Left cardiac atrium (tissue), 4 donors: ENCODE measurements around the gene IL17A. TPM values are rescaled to one million over a fixed set of nuclear protein-coding genes. Genes with fewer than 3 reads are reported as not detected.

Experiments used
- ATAC-seq, 2 donors: fragments of 200-7000 bp; cut with Tn5 transposase; one replicate each; pipeline ENCODE4 v1.9.1; 2020; ENCODE audit warnings: mild to moderate bottlenecking in 2 of 2, moderate library complexity in 2 of 2
- DNase-seq: peaks from one replicate; pipeline ENCODE4 v3.0.0-alpha.2; 2020
- intact Hi-C, 2 donors: fragments of 100-400 bp; cut with DNase I; formaldehyde crosslinking; loops; one replicate each; pipeline versions ENCODE4 v1.14.1 to v1.15.1; 2022 to 2023
- long read RNA-seq: library from polyadenylated mRNA; unstranded; transcript quantifications from one replicate; pipeline ENCODE4 v2.0.0, GENCODE V29; 2021
- total RNA-seq, 2 donors: library from RNA; stranded (reverse); fragmentation: NEBNext Ultra II Directional; extraction: Animal tissue kit (Norgen Biotek cat#: 25700); gene quantifications; one replicate each; pipeline ENCODE4 v1.2.1, GENCODE V29; 2021
- donor health status: DM: no; HTN: yes; CAD: no.
- donor health status: DM: no; HTN: yes; CAD: no; lungs with severe emphysema.
- donor health status: DM: yes; HTN: yes; CAD: no.
- donor health status: Dilated cardiomyopathy.

The IL17A gene
- not detected for total RNA-seq
- long read RNA-seq = 0 reads

DNA sequence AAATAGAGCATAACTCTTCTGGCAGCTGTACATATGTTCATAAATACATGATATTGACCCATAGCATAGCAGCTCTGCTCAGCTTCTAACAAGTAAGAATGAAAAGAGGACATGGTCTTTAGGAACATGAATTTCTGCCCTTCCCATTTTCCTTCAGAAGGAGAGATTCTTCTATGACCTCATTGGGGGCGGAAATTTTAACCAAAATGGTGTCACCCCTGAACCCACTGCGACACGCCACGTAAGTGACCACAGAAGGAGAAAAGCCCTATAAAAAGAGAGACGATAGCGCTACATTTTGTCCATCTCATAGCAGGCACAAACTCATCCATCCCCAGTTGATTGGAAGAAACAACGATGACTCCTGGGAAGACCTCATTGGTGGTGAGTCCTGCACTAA lies at the start of gene IL17A:
Gene IL17A, plus strand, starts transcription at position 301 of the 400 bp plus-strand sequence. Its CDS starts 57 bp downstream, at position 358.
- intact Hi-C loops = no loop called here
- DNase-seq = no peak
- ATAC-seq = no peak

DNA sequence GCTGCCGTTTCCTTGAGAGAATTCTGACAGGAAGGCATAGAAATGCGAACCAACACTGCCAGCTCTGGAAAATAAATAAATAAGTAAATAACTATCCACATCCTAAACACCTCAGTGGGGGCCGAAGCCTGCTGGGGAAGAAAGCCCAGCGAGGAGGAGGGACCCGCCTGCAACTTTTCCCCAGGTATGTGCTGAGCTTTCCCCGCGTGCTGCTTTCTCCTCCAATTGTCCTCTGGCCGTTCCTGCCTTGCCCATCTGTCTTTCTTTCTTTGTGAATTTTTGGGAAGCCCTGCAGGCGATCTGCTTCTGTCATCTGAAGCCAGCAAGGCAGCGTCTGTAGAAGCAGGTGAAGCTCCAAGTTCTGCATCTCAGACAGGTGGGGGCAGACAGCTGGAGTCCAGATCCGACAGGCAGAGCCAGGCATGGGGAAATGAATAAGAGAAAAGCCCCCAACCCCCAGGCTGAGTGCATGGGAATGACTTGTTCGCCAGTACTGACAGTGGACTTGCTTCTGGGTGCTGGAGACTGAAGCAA lies 49.2 kb upstream of the IL17A start:
- ATAC-seq = no peak
- DNase-seq = no peak
- intact Hi-C loops = no loop called here

DNA sequence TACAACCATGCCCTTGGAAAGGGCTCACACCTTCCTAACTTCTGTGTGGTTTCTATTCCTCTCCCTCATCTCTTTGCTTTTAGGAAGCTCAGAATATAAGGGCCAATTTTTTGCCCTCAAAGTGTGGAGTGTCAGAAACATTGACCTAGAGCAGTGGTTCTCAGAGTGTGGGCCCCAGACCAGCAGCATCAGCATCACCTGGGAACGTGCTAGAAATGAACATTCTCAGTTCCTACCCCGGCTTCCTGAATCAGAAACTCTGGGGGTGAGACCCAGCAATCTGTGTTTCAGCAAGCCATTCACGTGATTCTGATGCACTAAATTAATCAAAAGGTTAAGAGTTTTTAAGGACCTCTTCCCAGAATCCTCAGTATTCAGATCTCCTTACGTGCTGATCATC lies 47.9 kb upstream of the IL17A start:
- no peak for DNase-seq
- intact Hi-C loops = no loop called here
- ATAC-seq = no peak

DNA sequence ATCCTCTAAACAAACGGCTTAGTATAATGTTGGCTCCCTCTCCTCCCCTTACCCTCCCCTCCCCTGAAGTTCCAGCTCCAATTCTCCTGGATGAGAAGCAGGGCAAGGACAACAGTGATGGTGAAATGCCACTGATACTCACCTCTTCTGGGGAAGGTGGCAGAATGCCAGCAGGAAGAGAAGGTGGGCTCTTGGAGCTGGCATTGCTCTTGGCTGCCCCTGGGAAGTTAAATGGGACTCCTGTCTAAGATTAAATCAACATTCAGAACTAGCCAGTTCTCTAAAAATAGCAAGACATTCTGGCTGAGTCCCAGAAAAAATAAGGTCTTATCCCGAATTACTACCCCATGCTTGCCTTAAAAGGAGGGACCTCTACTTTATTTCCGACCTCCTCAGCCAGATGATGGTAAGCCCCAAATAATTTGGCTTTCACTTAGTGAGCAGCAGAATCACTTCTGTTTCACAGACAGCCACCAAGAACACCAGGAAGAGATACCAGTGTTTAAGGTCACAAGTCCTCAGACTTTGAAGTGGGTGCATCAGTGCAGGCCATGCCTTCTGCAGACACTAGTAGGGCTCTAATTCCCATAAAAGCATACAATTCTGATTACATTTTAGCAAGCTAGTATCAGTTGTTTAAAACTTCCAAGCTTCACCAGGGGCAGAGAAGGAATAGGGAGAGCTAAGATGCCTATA lies 46.0 kb upstream of the IL17A start:
- ATAC-seq (no peak), DNase-seq (no peak)
- intact Hi-C loops = no loop called here

DNA sequence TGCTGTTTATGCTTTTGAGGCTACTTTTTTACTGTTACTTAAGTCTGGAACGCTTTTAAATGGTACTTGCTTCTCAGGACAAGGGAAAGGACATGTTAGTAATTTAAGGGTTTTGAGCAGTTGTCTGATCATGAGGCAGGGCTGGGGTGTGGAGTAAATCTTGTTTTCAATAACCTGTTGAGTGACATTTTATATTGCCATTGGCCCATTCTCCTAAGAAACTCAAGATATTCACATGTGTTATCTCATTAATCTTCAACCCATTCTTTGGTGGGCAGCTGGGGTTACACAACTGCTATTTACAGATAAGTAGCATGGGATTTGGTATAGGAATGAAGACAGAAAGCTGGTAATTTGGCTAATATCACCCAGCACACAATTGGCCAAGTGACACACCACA lies 44.6 kb upstream of the IL17A start:
- intact Hi-C loops = no loop called here
- no peak for ATAC-seq
- DNase-seq = no peak

DNA sequence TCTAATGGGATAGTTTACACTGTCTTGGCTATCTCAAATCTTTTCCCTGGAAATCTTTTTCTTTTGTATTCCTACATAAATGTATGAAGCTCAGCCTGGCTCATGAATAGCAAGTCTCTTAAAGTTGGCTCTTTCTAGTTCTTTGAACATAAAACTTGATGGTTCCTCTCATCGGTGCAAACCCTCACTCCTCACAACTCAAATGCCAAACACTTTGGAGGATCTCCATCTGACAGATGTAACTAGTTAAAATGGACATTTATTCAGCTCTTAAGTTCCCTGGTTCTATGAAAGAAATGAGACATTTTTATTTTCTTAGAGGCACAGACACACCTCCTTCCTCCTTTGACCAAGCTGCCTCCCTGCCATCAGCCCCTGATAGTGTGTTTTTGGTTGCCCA lies 43.6 kb upstream of the IL17A start:
- ATAC-seq (no peak), DNase-seq (no peak)
- intact Hi-C loops = no loop called here

DNA sequence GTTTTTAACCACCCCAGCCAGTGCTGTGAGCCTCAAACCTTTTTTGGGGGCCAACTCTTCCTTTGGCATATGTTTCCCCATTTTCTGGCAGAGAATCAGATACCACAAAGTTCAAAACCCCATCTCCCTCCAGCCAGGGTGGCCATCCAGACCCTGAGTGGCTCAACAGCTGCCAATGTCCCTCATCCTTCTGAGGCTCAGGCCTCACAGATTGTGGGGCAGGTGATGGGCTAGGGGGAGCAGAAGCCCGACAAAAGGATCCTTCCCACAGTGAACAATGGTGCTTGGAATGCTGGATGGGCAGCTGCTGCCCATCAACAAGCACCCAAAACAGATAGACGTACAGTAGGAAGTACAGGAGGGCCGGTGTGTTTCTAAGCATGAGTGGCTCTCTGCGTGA lies 42.6 kb upstream of the IL17A start:
- intact Hi-C loops = no loop called here
- ATAC-seq (no peak), DNase-seq (no peak)

DNA sequence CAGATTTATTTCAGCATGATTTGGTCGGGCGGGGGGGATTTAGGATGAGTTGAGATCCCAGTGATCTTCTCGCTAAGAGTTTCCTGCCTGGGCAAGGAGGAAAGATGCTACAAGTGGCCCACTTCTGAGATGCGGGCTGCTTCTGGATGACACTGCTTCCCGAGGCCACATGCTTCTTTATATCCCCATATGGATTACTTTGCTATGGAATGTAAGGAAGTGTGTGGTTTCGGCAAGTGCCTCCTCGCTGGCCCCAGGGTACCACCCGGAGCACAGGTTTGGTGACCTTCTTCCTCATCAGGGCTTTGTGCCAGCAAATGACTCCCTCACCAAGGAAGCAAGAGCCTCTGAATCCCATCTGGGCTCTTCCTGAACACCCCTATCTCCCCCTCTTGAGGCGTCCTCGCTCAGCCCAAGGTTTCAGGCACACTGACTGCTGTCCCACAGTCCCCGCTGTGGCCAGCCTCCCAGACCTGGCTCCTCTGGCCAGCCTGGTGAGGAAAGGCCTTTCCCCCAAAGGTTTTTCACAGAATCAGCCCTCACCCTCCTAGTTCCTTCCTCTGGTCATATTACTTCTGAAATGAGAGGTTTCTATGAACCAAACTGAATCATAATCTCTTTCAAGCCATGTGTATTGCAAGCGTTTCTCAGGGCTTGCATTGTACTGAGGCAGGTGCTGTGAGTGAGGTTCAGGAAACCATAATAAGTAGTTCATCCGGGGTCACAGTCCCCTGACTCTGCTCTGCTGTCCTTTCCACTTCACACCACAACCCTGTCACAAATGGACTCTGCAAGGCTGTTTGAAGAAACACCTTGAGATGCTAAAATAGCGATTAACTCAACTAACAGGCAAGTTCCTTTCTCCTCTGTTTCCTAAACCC lies 41.7 kb upstream of the IL17A start:
- ATAC-seq (no peak), DNase-seq (no peak)
- intact Hi-C loops = no loop called here

DNA sequence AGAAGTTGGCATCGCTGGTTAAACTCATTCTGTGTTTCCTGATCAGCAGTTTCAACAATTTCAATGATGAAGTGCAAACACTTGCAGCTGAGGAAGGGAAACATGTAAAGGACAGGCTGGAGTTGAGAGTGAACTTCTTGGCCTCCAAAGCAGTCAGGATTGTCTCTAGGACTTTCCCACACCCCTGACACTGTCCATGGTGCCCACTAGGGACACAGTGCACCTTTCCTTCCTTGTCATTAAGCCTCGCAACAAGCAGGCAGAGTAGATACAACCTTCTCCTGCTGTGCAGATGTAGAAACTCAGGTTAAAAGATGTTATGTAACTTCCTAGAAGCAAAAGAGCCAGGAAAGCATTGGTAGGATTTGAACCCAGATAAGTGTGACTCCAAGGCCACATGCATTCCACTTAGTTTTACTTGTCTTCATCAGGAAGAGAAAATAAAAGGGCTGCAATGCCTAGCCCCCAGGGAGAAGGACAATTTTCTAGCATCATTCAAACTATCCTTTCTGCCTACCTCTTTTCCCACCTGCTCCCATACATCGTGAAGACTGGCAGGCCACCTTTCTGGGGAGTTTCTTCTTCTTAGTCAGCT lies 39.2 kb upstream of the IL17A start:
- no peak for ATAC-seq

DNA sequence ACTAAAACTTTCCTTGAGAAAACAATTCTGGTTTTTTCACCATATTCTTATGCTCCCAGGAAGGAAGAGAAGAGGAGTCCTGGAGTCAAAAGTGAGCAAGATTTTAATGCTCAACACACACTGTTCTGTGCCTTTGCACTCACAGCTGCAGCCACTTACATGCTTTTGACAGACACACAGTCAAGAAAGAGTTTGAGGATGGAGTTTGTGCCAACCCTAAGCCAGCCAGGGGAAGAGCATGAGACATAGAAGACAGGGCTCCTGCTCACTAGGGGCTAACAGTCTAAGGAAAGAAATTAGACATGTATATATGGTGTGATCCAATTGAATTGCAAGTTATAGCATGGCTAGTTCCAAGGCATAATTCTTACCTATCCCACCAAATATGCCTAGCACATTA lies 37.1 kb upstream of the IL17A start:
- ATAC-seq = no peak
- intact Hi-C loops = no loop called here
- no peak for DNase-seq

More for the DNA sequence above, 39.2 kb upstream of the IL17A start:
- DNase-seq = no peak
- intact Hi-C loops = no loop called here

DNA sequence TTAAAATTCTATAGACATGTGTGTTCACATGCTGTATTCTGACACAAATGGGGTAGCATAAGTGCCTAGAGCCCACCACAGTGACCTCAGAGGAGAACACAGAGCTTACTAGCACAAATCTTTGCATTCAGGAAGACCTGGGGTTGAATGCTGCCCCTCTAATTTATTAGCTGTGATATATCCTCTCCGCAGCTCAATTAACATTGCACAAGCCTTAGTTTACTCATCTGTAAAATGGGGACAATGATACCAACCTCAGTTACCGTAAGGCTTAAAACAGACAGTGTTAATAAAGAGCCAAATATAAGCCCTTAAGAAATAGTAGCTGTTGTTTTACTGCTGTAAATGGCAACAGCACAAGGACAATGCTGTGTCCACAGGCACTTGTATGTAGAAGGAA lies 36.2 kb upstream of the IL17A start:
- intact Hi-C loops = no loop called here
- ATAC-seq (no peak), DNase-seq (no peak)

DNA sequence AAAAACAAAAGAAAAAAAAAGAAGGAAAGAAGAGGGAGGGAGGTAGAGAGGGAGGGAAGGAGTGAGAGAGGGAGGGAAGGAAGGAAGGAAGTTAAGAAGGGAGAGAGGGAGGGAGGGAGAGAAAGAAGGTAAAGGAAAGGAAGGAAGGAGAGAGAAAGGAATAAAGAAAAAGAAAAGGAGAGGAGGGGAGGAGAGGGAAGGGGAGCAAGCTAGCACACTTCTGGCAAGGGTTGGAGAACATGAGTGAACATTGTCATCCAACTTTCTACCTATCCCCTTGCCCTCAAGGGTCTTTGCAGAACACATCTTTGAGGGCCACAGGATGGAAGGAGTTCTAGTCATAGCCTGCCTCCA lies 34.1 kb upstream of the IL17A start:
- no peak for ATAC-seq
- DNase-seq = no peak
- intact Hi-C loops = no loop called here

DNA sequence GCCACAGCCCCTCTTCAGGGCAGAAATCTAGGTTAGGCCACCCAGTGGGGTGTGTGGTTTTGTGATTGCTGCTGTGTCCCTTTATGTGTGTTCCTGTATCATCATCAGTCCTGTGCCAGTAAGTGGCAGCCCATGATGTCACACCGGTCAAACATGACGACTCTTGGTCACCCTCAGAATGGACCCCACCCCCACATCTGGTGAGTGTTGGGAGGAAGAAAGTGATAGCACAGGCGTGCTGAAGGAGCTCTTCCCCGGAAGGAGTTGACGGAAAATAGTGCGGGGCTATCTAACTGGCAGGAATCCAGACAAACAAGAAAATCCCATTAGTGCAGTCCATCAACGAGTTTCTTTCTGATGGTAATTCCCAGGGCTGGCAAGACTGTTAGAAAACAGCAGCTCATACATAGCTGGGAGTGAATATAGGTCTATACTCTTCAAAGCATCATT lies 33.4 kb upstream of the IL17A start:
- DNase-seq (no peak), ATAC-seq (no peak)
- intact Hi-C loops = no loop called here

DNA sequence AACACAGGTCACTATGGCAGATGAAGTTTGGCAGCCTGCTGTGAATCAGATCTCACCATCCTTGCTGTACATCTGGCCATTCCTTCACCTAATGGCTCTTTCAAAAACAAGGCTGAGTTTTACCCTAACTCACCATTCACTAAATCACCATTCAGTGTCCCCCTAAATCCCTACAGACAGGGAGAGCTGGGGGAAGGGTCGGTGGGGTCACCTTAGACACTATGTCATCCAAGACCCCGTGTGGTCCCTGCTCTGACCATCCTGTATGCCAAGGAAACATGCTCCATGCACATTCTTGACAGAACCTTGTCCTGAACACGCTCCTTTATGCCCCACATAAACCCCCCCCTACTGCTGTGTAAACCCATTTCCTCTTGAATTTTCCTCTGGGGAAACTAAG lies 31.8 kb upstream of the IL17A start:
- DNase-seq = no peak
- intact Hi-C loops = no loop called here
- ATAC-seq = no peak

DNA sequence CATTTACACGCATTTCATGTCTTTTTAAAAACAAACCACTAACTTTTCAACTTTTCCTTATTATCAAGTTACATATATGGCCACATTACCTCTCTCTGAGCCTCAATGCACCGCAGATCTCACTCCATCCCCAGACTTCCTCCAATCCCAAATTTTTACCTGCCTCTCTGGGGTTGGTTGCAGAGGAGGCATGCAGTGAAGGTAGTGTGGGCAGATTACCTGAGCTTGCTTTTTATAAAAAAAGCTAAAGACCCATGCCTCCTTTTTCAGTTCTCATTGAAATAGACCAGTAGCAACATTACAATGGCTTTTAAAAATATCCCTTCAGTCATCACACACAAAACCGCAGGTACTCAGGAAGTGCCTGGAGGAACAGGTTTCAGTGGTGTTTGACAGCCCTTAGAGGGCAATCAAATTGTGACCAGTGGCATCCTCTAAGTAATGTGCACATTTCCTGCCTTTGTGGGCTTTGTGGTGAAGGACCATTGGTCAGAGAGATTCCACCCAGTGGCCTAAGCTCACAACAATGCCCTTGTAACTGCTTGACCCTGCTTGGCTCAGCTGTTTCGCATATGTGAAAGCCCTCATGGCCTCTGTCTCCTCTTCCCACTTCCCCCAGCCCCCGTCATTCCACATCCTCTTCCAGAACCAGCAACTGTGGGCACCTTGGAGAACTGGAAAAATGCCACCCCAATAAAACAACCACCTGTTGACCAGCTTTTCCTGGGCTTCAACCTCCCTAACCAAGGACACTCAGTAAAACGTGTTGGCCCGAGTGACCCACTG lies 30.2 kb upstream of the IL17A start:
- intact Hi-C loops = no loop called here
- ATAC-seq = no peak
- DNase-seq = no peak

DNA sequence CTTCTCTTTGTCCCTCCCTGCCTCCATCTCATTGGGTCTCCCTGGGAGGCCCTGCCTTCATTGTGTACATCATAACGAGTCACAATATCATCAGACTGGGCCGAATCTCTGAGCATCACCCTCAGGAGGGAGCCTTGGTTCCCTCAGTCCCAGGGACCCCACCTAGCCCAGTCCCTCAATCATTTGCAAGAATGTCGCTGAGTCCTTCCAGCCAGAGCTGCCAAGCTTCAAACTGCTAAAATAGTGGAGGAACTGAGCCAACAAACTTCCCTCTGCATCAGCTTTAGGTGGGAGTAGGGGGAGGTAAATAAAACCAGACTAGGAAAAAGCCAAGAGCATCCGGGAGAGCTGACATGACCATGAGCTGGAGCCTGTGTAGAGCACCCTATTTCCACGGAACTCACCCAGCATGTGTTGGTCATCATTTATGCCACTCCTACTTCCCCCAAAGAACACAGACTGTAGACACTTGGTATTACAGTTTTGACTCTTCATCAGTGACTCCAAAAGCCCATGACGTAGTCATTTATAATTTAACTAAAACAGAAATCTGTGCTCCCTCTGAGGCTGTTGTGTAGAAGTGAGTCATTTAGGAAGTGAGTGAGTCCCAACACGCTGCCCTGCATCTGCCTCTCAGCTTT lies 28.8 kb upstream of the IL17A start:
- ATAC-seq (no peak), DNase-seq (no peak)
- intact Hi-C loops = no loop called here

DNA sequence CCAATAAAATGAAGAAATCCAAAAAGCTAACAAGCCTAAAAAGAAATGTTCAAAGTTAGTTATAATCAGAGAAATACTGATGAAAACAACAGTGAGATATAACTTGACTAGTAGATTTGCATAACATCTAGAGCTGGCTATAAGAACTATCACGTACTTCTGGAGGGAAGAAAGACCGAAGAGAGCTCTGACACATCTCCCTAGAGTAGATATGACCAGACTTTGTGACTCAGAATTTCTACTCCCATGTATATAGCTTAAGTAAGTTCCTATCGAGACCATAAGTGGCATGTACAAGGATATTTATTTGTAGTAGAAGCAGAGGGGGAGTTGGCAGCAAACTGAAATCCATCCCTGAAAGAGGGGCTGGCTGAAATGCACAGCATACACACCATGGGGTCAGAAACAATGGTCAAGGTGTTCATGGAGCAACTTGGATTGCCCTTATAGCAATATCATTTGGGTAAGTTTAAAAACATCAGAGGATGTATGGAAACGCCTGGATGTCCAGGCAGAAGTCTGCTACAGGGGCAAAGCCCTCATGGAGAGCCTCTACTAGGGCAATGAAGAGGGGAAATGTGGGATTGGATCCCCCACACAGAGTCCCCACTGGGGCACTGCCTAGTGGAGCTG lies 25.6 kb upstream of the IL17A start:
- no peak for DNase-seq
- intact Hi-C loops = loop anchor here in 1 of 2 donors (10.0 kb wide), 1 partner anchor 74 kb away; no protein-coding TSS in a partner anchor
- ATAC-seq = no peak

DNA sequence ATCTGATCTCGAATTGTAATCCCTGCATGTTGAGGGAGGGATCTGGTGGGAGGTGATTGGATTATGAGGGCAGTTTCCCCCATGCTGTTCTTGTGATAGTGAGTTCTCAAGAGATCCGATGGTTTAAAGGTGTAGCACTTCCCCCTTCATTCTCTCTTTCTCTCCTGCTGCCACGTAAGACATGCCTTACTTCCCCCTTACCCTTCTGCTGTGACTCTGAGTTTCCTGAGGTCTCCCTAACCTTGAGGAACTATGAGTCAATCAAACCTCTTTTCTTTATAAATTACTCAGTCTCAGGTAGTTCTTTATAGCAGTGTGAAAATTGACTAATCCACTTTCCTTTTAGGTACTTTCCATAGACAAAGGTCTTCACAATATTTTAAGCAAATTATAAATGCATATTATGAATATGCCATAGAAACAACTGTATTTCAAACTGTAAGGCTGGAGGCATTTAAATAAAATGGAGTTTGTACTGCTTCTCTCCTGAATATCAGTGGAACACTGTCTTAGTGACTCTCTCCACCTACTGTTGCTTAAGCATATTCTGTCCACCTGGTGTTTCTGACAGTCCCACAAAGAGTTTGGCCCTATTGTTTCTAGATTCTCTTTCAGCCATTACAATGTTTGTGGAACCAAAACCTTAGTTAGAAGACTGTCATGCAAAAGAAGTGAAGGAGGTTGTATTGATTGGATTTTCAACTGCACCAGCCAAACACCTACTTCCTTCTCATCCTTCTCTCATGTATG lies 24.3 kb upstream of the IL17A start:
- no peak for ATAC-seq

More for the DNA sequence above, 24.3 kb upstream of the IL17A start:
- DNase-seq = no peak
- intact Hi-C loops = loop anchor here in 1 of 2 donors (10.0 kb wide), 1 partner anchor 73 kb away; no protein-coding TSS in a partner anchor
